Measurements from ENCODE around the gene IRF3.
A peak's percentile ranks its signal among the peaks of the same experiment; 100 is the strongest.

IRF3 gene

DNA sequence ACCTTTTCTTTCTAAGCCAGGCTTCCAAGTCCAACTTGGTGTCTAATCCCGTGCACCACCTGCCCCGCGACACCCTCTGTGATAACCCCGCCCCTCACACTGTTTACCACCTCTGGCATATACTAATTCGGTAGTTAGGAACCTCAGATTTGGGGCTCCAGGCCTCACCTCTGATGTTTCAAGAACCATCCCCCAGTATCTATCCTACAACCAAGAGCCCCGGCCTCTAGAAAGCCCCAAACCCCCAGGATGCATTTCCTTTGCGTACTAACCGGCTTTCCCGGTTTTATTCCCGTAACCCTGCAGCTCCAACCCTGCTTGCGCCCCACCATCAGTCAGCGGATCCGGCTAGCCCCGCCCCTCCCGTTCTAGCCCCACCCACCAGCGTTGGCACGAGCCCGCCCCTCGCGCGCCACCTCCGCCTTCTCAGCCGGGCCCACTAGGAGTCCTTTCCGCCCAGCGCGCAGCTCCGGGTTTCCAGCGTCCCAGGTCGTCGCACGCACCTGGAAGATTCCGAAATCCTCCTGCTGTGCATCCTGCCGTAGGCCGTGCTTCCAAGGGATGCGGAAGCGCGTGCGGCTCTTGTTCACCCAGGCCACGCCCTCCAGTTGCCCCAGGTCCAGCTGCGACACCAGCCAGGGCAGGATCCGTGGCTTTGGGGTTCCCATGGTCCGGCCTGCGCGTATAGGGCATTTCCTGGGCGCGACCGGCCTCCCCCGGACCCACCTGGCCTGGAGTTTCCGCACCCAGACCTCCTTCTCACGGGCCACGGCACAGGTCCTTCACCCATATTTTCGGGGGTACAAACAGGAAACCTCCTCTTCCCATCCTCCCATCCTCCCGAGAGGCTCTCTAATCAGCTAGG is 1.3 kb downstream of the IRF3 start:
- ATAC-seq: peak; percentile 77
- TF ChIP-seq ESRRG (CRISPR knock-in tag; IDR thresholded peaks at IDR 0.05): peak; percentile 55; the same call in 1 of the 2 replicates
- TF ChIP-seq, protein P1, sequence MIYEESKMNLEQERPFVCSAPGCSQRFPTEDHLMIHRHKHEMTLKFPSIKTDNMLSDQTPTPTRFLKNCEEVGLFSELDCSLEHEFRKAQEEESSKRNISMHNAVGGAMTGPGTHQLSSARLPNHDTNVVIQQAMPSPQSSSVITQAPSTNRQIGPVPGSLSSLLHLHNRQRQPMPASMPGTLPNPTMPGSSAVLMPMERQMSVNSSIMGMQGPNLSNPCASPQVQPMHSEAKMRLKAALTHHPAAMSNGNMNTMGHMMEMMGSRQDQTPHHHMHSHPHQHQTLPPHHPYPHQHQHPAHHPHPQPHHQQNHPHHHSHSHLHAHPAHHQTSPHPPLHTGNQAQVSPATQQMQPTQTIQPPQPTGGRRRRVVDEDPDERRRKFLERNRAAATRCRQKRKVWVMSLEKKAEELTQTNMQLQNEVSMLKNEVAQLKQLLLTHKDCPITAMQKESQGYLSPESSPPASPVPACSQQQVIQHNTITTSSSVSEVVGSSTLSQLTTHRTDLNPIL (CRISPR knock-in tag; IDR thresholded peaks at IDR 0.05; ENCODE audit: low read depth): no peak

DNA sequence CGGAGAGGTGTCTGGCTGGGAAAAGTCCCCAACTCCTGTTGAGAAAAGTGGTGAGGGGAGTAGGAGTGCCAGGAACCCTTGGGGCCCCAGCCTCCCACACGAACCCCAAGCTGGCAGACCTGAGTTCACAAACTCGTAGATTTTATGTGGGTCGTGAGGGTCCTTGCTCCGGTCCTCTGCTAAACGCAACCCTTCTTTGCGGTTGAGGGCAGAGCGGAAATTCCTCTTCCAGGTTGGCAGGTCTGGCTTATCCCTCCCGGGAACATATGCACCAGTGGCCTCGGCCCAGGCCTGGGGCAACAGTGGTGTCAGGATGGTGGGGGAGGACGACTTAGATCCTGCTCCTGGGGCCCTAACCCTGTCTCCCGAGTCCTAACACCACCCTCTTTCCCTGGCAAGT is 2.4 kb downstream of the IRF3 start:
- TF ChIP-seq, protein P2, sequence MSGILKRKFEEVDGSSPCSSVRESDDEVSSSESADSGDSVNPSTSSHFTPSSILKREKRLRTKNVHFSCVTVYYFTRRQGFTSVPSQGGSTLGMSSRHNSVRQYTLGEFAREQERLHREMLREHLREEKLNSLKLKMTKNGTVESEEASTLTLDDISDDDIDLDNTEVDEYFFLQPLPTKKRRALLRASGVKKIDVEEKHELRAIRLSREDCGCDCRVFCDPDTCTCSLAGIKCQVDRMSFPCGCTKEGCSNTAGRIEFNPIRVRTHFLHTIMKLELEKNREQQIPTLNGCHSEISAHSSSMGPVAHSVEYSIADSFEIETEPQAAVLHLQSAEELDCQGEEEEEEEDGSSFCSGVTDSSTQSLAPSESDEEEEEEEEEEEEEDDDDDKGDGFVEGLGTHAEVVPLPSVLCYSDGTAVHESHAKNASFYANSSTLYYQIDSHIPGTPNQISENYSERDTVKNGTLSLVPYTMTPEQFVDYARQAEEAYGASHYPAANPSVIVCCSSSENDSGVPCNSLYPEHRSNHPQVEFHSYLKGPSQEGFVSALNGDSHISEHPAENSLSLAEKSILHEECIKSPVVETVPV (CRISPR knock-in tag; IDR thresholded peaks at IDR 0.05): no peak
- TF ChIP-seq OSR1 (CRISPR knock-in tag; IDR thresholded peaks at IDR 0.05) (no peak), PPARA (CRISPR knock-in tag; IDR thresholded peaks at IDR 0.05; ENCODE audit: borderline replicate concordance) (no peak), TOX (CRISPR knock-in tag; IDR thresholded peaks at IDR 0.05; ENCODE audit: borderline replicate concordance) (no peak), ZFP3 (CRISPR knock-in tag; IDR thresholded peaks at IDR 0.05) (no peak), TCF4 (CRISPR knock-in tag; IDR thresholded peaks at IDR 0.05; ENCODE audit: borderline replicate concordance) (no peak), ZNF70 (CRISPR knock-in tag; IDR thresholded peaks at IDR 0.05) (no peak), ISL1 (CRISPR knock-in tag; IDR thresholded peaks at IDR 0.05) (no peak), ZC3H10 (CRISPR knock-in tag; IDR thresholded peaks at IDR 0.05) (no peak), GLIS3 (CRISPR knock-in tag; IDR thresholded peaks at IDR 0.05) (no peak), BACH2 (CRISPR knock-in tag; IDR thresholded peaks at IDR 0.05; ENCODE audit: borderline replicate concordance) (no peak)
- TF ChIP-seq, protein P3, sequence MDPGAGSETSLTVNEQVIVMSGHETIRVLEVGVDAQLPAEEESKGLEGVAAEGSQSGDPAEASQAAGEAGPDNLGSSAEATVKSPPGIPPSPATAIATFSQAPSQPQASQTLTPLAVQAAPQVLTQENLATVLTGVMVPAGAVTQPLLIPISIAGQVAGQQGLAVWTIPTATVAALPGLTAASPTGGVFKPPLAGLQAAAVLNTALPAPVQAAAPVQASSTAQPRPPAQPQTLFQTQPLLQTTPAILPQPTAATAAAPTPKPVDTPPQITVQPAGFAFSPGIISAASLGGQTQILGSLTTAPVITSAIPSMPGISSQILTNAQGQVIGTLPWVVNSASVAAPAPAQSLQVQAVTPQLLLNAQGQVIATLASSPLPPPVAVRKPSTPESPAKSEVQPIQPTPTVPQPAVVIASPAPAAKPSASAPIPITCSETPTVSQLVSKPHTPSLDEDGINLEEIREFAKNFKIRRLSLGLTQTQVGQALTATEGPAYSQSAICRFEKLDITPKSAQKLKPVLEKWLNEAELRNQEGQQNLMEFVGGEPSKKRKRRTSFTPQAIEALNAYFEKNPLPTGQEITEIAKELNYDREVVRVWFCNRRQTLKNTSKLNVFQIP (CRISPR knock-in tag; IDR thresholded peaks at IDR 0.05; ENCODE audit: borderline replicate concordance, low read depth): no peak
- TF ChIP-seq, protein P4, sequence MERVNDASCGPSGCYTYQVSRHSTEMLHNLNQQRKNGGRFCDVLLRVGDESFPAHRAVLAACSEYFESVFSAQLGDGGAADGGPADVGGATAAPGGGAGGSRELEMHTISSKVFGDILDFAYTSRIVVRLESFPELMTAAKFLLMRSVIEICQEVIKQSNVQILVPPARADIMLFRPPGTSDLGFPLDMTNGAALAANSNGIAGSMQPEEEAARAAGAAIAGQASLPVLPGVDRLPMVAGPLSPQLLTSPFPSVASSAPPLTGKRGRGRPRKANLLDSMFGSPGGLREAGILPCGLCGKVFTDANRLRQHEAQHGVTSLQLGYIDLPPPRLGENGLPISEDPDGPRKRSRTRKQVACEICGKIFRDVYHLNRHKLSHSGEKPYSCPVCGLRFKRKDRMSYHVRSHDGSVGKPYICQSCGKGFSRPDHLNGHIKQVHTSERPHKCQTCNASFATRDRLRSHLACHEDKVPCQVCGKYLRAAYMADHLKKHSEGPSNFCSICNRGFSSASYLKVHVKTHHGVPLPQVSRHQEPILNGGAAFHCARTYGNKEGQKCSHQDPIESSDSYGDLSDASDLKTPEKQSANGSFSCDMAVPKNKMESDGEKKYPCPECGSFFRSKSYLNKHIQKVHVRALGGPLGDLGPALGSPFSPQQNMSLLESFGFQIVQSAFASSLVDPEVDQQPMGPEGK (CRISPR knock-in tag; IDR thresholded peaks at IDR 0.05; ENCODE audit: borderline replicate concordance): no peak
- no peak for ATAC-seq

DNA sequence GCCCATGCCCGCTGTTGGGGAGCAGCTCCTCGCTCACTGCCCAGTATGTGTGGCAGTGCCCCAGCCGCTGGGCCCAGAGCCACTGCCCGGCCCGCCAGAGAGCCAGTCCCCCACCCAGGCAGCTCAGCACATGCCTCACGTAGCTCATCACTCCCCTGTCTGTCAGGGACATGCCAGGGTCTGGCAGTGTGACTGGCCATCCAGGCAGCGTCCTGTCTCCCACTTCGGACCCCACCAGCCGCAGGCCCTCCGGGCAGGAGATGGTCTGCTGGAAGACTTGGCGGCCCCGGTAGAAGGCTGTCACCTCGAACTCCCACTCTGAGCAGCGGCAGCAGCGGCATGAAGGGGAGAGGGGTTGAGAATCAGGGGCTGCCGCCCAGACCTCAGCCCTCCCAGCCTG is 3.6 kb downstream of the IRF3 start:
- no peak for ATAC-seq
- TF ChIP-seq CSDC2 (CRISPR knock-in tag; IDR thresholded peaks at IDR 0.05) (no peak), ISL1 (CRISPR knock-in tag; IDR thresholded peaks at IDR 0.05) (no peak), ZC3H10 (CRISPR knock-in tag; IDR thresholded peaks at IDR 0.05) (no peak), BACH2 (CRISPR knock-in tag; IDR thresholded peaks at IDR 0.05; ENCODE audit: borderline replicate concordance) (no peak), ARNTL (CRISPR knock-in tag; IDR thresholded peaks at IDR 0.05; ENCODE audit: borderline replicate concordance, low read depth) (no peak), GLIS3 (CRISPR knock-in tag; IDR thresholded peaks at IDR 0.05) (no peak), OSR1 (CRISPR knock-in tag; IDR thresholded peaks at IDR 0.05) (no peak), ZNF70 (CRISPR knock-in tag; IDR thresholded peaks at IDR 0.05) (no peak)

DNA sequence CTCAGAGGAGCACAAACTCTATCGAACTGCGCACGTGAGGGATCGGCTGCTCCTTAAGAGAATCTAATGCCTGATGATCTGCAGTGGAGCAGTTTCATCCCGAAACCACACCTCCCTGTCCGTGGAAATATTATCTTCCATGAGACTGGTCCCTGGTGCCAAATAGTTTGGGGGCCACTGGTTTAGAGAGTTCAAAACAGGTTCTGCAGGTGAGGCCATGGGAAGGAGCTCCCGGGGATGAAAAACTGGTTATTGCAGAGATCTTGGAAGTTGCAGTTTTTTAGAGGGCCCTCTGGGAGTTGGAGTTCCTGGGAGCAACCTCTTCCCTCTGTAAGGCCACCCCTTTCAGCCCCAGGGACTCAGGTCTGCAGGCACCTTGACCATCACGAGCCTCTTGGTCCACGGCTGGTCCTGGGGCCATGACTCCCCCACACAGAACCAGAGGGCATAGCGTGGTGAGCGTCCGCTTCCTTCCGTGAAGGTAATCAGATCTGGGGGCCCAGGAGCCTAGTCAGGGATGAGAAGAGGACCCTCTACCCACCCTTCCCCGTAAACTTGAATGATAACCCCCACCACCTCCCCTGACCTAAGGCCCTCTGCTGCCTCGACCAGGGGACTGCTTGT is 5.2 kb downstream of the IRF3 start:
- ATAC-seq: no peak
- TF ChIP-seq, protein P1 (CRISPR knock-in tag; IDR thresholded peaks at IDR 0.05; ENCODE audit: low read depth): no peak

Data from SK-N-SH treated with all-trans-retinoic acid at 6 μM for 48 hours (cell line).